Measurements from ENCODE around the gene SCN5A.

SCN5A gene

GRCh38 chr3:38541806-38542205 is 107.7 kb downstream of the SCN5A start:
- DNase-seq (ENCODE audit: low read depth in 3 of 3) = no peak

- no peak for DNase-seq (ENCODE audit: low read depth in 3 of 3)
Measured at GRCh38 chr3:38538773-38539353, 110.6 kb downstream of the SCN5A start.

DNA sequence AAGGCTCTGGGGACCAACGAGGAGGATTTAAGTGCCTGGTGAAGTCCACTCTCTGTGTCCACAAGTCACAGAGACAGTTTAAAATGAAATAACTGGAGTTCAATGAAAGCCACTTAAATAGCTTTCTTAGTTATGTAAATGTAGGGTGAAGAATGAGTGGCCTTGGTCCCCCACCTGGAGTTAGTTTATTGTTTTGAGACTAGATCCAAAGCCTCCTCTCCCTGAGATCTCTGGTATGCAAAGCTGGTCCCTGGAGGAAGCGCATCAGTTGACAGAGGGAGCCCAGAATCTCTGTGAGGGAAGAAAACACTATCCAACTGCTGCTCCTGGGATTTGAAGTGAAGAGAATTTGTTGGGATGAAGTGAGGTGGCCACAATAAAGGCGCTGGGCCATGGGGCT is 112.8 kb downstream of the SCN5A start:
- DNase-seq (ENCODE audit: low read depth in 3 of 3) = no peak

DNA sequence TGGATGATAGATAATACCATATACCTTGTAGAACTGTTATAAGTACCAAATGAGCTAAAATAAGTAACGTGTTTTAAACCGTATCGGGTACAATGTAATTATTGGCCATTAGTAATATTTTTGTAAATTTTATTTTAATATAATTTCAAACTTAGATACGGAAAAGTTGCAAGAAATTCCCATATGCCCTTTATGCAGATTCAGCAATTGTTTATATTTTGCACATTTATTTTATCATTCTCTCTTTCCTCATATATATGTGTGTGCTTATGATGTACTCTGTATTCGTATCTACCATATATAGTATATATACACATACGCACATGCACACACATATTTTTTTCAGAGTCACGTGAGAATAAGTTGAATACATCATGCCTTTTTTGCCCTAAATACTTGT is 114.9 kb downstream of the SCN5A start:
- DNase-seq (ENCODE audit: low read depth in 3 of 3) = no peak

GRCh38 chr3:38534180-38534579 is 115.3 kb downstream of the SCN5A start:
- no peak for DNase-seq (ENCODE audit: low read depth in 3 of 3)

DNA sequence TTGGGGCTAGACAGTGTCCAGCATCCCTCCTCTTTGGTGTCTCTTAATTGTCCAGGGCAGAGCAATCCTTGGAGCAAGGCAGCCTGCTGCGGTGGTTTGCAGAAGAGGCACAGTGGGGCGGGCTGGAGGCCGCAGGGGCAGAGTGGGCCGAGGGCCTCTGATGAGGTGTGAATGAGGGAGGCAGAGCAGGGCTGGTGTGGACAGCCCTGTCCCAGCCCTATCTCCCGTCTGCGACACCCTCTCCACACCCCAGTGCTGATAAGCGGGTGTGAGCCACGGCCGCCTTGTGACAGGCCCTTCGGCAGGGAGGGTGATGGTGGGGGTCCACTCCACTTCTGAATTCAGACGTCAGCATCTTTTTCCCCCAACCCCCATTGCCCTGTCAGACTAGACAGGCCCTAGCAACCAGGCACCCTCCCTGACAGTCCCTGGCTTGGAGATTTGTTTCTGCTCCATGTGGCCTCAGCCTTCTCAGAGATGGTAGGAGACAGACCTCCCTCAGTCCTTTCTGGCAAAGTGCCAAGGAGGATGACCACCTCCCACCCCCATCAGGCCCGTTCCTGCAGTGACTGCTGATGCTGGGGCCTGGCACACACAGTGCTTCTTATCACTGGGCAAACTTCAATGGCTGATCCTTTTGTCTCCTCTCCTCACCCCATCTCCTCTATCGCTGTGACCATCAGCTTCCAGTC is 116.1 kb downstream of the SCN5A start:
- DNase-seq (ENCODE audit: low read depth in 3 of 3) = no peak

DNA sequence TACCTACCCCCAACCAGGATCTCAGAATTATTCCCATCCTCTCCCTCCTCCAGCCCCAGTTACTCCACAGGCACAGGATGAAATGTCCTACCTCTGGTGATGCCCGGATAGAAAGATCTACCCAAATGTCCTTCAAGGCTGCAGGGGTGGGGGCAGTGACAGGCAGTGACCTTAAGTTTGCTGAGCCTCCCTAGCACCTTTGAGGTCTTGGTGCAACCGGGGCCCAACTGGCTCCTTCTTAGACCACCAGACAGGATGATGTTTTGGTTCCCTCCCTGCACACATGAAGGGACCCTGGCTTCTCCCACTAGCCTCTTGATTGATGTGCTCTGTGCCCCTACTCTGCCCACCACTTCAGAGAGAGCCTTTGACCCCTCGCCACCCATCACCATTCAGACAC is 117.0 kb downstream of the SCN5A start:
- DNase-seq (ENCODE audit: low read depth in 3 of 3) = no peak

DNA sequence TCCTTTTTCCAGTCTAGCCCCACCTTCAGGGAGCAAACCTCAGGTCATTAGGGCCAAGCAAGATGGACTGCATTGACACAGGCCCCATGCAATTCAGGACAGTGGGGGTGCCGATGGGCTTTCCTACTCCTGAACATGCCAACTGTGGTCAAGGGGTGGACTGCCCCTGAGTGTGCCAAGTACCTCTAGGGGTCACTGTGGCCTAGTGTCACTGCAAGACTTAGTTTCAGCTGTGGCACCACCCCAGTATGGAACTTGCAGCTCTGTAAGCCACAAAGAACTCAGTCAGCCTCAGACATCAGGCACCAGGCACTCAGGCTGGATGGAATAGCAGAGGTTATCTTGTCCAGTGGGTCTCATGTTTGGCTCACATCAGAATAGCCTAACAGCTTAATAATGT is 121.0 kb downstream of the SCN5A start:
- no peak for DNase-seq (ENCODE audit: low read depth in 3 of 3)

DNA sequence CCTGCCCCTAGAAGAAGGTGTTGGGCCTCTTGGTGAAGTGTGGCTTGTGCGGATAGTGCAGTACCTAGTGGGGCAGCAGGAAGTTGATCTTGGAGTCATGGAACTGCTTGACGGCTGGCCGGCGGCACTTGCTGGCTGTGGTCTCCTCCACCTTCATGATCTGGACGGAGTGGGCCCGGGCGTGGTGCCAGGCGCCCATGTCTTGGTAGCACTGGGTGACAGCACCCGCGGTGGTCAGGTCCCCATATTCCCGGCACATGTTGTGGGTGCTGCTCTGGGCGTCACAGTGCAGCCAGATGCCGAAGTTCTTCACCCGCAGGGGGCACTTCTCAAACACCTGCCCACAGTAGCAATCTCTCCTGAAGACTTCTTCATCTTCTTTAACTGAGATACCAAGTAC is 122.7 kb downstream of the SCN5A start:
- no peak for DNase-seq (ENCODE audit: low read depth in 3 of 3)

DNA sequence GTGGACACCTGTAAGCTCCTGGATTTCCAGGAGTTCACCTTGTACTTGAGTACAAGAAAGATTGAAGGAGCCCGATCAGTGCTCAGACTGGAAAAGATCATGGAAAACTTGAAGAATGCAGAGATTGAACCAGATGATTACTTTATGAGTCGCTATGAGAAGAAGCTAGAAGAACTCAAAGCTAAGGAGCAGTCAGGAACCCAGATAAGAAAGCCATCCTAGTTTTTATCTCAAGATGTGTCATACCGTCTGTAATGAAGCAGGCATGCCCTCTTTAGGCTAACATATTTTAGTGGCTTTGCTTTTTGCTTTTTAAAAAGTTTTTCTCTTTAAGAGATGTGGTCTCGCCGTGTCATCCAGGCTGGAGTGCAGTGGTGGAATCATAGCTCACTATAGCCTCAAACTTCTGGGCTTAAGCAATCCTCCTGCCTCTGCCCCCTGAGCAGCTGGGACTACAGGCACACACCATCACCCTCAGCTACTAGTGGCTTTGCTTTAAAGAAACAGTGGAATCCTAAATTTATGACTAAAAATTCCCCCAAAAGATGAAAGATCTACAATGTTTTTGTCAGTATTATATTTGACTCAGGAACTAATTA is 125.2 kb downstream of the SCN5A start:
- DNase-seq (ENCODE audit: low read depth in 3 of 3) = no peak

GRCh38 chr3:38522002-38522401 is 127.5 kb downstream of the SCN5A start:
- no peak for DNase-seq (ENCODE audit: low read depth in 3 of 3)

GRCh38 chr3:38521391-38521987 is 128.0 kb downstream of the SCN5A start:
- peak; percentile 17 to 36 (median 28) for DNase-seq (ENCODE audit: low read depth in 3 of 3)

- no peak for DNase-seq (ENCODE audit: low read depth in 3 of 3)
Measured at GRCh38 chr3:38519651-38520050, 129.8 kb downstream of the SCN5A start.

- no peak for DNase-seq (ENCODE audit: low read depth in 3 of 3)
Measured at GRCh38 chr3:38519000-38519399, 130.5 kb downstream of the SCN5A start.

DNA sequence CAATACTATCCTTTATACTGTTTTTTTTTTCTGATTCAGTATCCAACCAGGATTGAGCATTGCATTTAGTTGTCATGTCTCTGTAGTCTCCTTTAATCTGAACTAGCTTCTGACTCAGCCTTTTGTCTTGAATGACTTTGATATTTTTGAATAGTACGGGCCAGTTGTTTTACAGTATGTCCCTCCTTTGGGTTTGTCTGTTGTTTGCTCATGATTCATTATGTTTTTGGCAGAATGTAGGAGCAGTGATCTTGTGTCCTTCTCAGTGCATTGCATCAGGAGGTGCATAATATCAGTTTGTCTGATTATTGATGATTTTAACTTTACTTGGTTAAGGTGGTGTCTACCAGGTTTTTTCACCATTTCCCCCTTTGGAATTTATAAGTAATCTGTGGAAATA is 132.8 kb downstream of the SCN5A start:
- DNase-seq (ENCODE audit: low read depth in 3 of 3) = no peak

DNA sequence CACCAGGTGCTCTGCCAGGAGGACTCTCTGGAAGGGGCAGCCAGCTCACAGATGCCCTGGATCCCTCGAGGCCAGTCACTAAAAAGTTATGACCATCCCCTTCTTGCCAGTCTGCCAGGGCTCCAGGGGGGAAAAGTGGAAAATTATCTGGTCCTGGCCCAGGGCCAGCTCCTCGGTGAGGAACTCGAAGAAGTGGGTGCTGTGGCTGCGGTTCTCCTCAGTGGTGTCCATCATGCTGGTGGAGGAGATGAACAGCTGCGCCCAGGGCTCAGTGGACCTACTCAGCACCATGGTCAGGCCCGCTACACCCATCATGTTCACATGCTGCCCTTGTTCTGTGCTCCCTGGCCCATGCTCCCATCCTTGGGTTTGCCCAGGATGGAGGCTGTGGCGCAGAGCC is 134.1 kb downstream of the SCN5A start:
- DNase-seq (ENCODE audit: low read depth in 3 of 3) = no peak

DNA sequence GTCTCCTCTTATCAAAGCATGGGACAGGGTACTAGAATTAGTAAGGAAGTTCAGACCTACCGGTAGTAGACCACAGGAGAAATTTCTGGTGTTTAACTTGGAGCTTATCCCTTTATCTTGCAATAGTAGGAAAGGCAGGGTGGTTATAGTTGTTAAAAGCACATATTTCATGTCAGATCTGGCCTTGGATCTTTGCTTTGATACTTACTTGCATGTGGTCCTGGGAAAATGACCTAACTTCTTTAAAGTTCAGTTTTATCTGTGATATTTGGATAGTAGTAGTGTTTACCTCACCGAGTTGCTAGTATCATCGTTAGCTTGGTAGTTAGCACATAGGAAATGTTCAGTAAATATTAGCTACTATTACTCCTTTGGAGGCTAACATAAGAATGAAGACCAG is 137.9 kb downstream of the SCN5A start:
- DNase-seq (ENCODE audit: low read depth in 3 of 3) = no peak

GRCh38 chr3:38510631-38511030 is 138.9 kb downstream of the SCN5A start:
- no peak for DNase-seq (ENCODE audit: low read depth in 3 of 3)

DNA sequence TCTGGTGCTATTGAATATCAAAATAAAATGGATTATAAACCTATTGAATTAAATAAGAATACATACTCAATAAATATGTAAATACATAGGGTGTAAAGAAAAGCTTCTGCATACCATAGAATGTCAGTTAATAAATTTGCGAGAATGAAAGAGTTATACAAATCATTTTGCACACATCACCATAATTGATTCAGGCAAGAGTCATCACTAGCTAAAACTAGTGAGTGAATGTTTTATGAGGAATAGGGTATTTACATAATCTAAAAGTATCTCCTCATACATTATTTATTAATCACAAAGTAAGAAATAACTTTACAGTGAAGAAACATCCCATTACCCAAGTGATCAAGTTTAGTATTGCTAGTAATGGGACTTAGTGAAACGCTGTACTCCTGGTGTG is 139.8 kb downstream of the SCN5A start:
- DNase-seq (ENCODE audit: low read depth in 3 of 3) = no peak

DNA sequence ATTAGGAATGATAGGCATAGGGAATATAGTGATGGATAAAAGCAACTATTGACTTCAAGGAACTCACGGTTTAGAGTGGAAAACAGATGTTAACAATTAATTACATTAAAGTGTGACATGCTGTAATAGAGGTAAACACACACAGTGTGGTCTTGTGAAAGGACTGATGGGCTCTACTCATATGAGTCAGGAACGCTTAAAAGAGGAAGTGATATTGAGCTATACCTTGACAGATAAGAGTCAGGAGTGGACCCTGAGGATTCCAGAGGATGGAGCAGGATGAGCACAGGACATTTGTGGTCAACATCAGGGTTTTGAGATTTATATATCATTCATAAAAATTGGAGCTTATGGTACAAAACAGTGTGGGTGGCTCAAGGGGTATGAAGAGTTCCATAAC is 142.4 kb downstream of the SCN5A start:
- no peak for DNase-seq (ENCODE audit: low read depth in 3 of 3)

GRCh38 chr3:38500688-38501417 is 148.6 kb downstream of the SCN5A start:
- DNase-seq (ENCODE audit: low read depth in 3 of 3) = no peak

Measured in stimulated activated CD4-positive, alpha-beta T cell treated with anti-CD3 and anti-CD28 coated beads, TNF-alpha, amount 100 ng/mL, for 48 hours (primary cell).